GM12875 (cell line): ENCODE results near the gene KCNK15.

ENCODE experiments used
- H3K4me3 ChIP-seq: one replicate; pipeline ENCODE4 v1.5.1; 2011; ENCODE audit warnings: low read depth, low read length, control low read depth
- TF ChIP-seq, protein P1 (sequence below): IDR thresholded peaks from 2 replicates; pipeline ENCODE4 v1.5.1; 2011; ENCODE audit warnings: low read depth, mild to moderate bottlenecking, control low read depth, inconsistent platforms, low read length, moderate library complexity, borderline replicate concordance; ENCODE audit not compliant: insufficient read depth

KCNK15 gene

DNA sequence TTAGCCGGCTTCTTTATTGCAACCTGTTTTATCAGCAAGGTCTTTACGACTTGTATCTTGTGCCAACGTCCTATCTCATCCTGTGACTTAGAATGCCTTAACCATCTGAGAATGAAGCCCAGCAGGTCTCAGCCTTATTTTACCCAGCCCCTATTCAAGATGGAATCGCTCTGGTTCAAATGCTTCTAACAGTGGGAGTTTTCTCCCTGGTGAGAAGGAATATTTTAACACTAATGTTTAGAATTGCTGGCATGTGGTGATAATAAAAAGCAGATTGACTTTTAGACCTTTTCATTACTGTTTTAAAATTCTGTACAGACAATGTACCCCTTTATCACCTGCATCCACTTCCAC is 9.9 kb upstream of the KCNK15 start:
- no peak overlapping the region for H3K4me3 ChIP-seq
- TF ChIP-seq, protein P1, sequence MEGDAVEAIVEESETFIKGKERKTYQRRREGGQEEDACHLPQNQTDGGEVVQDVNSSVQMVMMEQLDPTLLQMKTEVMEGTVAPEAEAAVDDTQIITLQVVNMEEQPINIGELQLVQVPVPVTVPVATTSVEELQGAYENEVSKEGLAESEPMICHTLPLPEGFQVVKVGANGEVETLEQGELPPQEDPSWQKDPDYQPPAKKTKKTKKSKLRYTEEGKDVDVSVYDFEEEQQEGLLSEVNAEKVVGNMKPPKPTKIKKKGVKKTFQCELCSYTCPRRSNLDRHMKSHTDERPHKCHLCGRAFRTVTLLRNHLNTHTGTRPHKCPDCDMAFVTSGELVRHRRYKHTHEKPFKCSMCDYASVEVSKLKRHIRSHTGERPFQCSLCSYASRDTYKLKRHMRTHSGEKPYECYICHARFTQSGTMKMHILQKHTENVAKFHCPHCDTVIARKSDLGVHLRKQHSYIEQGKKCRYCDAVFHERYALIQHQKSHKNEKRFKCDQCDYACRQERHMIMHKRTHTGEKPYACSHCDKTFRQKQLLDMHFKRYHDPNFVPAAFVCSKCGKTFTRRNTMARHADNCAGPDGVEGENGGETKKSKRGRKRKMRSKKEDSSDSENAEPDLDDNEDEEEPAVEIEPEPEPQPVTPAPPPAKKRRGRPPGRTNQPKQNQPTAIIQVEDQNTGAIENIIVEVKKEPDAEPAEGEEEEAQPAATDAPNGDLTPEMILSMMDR: no peak

GRCh38 chr20:44736170-44737021 is 9.3 kb upstream of the KCNK15 start:
- no peak overlapping the region for H3K4me3 ChIP-seq

GRCh38 chr20:44737116-44737515 is 8.5 kb upstream of the KCNK15 start:
- TF ChIP-seq, protein P1: no peak
- no peak overlapping the region for H3K4me3 ChIP-seq

More at GRCh38 chr20:44736170-44737021, 9.3 kb upstream of the KCNK15 start:
- TF ChIP-seq, protein P1: no peak

GRCh38 chr20:44738813-44739477 is 6.7 kb upstream of the KCNK15 start:
- no peak overlapping the region for H3K4me3 ChIP-seq
- TF ChIP-seq, protein P1: no peak

DNA sequence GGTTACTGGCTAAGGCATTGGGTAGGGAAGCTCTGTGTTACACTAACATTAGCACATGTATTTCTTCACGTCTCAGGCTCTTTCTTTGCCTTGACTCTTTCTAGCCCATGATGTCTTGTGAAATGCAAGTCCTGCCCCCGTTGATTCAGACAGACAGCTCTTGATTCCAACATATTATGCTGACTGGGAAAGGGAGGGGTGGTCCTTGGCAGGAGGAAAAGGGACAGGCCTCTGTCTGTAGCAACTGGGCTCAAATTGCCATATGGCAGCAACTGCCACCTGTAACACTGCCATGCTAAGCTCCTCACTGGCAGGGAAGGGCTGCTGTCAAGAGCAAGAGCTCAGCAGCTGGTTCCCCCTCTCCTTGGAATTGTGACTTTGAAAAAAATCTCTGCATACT is 5.7 kb upstream of the KCNK15 start:
- H3K4me3 ChIP-seq: no peak overlapping the region
- TF ChIP-seq, protein P1: no peak

DNA sequence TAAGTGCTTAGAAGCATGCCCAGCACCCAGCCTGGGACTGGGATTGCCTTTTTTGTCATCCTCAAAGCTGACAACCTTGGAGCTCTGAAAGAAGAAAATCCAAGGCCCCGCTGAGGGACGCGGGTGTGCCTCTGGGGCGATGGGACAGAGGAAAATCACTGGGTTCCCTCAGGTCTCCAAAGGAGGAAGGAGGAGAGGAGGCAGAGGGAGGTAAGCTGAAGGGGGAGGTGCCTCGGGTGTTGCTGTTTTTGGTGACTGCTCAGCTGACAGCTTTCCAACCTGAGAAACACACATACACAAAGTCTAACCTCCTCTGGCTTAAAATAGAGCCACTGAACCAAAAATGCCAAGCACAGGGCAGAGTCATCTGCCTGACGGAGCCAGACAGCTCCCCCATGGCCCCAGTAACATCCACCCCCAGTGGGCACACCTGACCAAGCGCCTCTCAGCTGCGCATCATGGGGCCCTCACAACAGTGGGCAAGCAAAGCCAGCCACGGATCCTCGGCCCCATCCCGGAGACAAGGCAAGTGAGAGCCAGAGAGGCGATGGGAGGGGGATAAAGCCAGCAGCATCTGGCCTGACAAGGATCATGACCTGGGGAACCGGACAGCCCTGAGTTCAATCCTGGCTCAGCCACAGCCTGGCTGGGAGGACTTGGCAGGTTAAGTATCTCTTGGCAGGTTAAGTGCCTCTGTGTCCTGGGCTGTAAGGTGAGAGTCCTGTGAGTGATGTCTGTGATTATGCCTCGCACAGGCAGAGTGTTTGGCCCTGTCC is 3.2 kb upstream of the KCNK15 start:
- TF ChIP-seq, protein P1: no peak
- H3K4me3 ChIP-seq: no peak overlapping the region
